HG02885 (cell line): ENCODE results near the gene ZNF124.

Experiments used
- ATAC-seq: cut with Tn5 transposase; IDR thresholded peaks from one replicate; pipeline ENCODE4 v1.9.1; 2021; ENCODE audit warnings: mild to moderate bottlenecking; ENCODE audit not compliant: unreplicated experiment, poor library complexity

Gene ZNF124

GRCh38 chr1:247114351-247115140 is 57.3 kb downstream of the ZNF124 start:
- ATAC-seq = no peak

- no peak for ATAC-seq
Measured at GRCh38 chr1:247113733-247114271, 58.0 kb downstream of the ZNF124 start.

- ATAC-seq = no peak
Measured at GRCh38 chr1:247113094-247113497, 58.7 kb downstream of the ZNF124 start.

- ATAC-seq = no peak
Measured at GRCh38 chr1:247112479-247112781, 59.4 kb downstream of the ZNF124 start.

- no peak for ATAC-seq
Measured at GRCh38 chr1:247111700-247112478, 59.9 kb downstream of the ZNF124 start.

DNA sequence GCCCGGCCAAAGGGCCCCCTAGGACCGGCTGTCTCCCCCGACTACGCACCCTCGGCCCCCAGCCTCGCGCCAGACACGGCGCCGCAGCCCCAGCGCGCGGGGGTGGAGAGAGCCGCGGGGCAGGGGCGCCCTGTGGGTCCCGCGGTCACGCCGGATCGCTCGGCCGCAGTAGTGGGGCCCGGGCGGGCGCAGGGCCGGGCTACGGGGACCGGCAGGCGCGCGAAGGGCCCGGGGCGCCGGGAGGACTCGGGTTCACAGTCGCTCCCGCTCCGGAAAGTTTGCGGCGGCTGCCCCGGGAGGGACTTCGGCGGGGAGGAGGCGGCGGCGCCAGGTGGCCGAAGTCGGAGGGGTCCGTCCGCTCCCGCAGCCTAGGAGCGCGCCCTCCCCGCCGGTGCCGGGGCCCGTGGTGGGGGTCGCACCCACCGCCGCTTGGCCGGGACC is 60.5 kb downstream of the ZNF124 start:
- no peak for ATAC-seq

- ATAC-seq = no peak
Measured at GRCh38 chr1:247110627-247111258, 61.1 kb downstream of the ZNF124 start.

- ATAC-seq = no peak
Measured at GRCh38 chr1:247107694-247108093, 64.1 kb downstream of the ZNF124 start.

DNA sequence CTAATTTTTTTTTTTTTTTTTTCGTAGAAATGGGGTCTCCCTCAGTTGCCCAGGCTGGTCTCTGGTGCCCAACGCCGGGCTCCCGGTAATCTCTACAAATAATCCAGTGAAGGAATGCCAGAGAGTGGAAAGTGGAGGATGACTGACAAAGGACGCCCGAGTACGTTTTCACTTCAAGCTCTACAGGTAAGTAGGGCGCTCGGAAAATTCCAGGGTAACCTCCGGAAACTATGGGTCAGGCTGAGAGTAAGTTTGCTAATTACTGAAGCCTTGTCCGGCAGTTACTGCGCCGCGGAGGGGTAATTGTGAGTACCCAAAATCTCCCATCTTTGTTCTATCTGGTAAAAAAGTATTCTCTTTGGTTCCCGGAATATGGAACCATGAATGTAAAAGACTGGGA is 65.9 kb downstream of the ZNF124 start:
- ATAC-seq = no peak
